GM21529 (cell line): ENCODE results near the gene MROH7.

Source experiments
- ATAC-seq: cut with Tn5 transposase; IDR thresholded peaks from one replicate; pipeline ENCODE4 v1.9.1; 2021; ENCODE audit not compliant: unreplicated experiment

MROH7 gene

DNA sequence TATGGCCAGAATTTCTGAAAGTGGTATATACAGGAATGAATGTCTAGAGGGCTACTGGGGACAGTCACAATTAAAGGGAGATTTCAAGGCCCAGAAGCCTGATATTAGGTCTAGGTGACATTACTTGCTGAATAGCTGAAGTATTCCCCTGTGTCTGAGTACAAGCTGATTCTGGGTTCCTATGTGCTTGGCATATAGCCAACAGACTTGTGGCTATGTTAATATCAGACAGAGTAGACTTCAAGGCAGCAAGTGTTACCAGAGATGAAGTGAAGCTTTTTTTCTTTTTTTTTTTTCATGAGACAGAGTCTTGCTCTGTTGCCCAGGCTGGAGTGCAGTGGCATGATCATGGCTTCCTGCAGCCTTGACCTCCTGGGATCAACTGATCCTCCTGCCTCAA, 82.4 kb downstream of the MROH7 start:
- ATAC-seq, result no peak

DNA sequence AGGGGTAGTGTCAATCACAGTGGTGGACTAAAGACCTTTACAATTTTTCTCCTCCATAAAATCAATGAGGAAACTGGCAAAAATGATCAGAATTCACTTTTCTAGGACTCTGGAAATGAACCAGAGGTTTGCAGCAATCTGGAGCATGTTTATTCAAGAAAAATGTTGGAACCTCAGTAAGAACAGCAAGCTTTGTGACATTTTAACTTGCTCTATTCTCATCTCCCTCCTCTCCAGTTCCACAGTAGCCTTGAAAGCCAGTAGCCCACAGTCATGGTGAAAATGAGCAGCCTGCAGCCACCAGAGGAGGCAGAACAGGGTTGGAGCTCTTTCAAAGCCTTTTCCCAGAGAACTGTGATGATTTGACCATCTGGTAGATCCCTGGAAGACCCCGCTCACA, 83.2 kb downstream of the MROH7 start:
- ATAC-seq, result no peak

DNA sequence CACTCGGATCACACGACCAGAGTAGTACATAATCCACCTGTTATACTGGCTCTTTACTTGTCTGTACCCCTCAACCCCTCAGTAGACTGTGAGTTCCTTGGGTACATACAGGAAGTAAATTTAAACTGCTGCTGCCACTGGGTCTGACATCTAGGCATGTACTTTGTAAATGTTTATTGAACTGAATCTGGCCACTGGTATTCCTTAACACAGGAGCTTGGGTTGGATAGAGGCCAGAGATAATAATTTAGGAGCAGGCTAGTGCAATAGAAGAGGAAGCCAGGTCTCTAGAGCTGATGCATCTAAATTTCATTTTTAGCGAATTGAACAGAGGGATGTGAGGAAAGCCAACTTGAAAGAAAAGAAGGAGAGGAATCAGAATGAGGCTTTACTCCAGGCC, 86.4 kb downstream of the MROH7 start:
- ATAC-seq, result no peak

DNA sequence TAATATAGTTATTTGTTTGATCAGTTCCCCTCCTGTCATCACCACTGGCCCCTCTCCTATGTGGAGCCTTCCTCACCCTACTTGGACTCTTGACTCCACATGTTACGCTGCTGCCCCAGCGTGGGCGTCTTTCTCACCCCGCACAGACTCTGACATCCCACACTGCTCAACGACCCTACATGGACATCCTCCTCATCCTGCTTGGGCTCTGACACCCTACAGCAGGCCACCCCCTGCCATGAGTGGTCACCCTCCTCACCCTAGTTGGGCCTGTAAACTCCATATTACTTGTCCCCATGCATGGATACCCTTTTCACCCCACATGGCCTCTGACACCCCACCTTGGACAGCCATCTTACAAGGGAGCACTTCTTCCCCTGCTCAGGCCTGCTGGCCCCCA, 95.1 kb downstream of the MROH7 start:
- ATAC-seq, result no peak

DNA sequence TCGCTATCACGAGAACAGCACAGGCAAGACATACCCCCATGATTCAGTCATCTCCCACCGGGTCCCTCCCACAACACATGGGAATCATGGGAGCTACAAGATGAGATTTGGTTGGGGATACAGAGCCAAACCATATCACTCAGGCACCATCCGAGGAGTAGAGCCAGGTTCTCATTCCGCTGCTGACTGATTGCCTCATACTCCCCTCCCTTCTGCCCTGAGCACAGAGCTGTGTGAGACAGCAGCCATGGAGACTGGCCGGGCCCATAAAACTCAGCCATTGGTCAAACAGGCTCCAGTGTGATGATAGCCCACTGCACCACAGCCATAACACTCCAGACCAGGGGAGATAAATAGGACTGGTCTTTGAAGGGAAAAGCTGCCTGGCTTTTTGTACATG, 96.7 kb downstream of the MROH7 start:
- no peak for ATAC-seq

DNA sequence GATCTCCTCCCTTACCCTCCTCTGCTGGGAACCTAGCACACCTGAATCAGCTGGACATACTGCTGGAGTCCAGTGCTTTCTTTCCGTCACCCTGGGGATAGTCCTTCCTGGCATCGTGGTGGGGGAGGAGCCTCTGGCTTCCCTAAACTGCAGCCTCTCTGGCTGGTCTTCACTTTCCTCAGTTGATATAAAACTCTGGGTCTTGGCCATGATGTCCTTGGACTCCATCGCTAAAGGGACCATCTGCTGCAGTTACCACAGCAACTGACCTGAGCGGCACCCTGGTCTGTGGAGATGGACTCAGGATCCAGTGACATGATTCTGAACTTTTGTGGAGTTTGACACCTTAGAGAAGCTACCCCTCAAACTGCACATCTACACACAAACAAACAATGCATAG, 99.9 kb downstream of the MROH7 start:
- ATAC-seq, result no peak

DNA sequence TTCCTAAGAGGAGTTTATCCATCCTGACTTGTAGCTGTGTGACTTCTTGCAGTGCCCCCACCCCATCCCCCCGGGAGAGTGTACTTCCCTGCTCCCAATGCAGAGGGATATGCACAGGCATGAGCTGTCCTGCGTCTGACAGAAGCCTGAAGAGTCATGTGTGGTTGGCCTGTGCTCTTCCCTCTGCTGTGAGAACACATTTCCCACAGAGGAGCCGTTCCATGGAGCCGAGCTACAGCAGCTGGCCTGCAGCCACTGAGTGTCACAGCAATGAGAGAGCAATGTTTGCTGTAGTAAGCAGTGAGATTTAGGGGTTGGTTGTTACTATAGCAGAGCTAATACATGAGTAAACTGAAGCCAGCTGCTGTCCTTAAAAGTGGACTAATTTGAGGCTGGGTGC, 100.7 kb downstream of the MROH7 start:
- ATAC-seq, result no peak

DNA sequence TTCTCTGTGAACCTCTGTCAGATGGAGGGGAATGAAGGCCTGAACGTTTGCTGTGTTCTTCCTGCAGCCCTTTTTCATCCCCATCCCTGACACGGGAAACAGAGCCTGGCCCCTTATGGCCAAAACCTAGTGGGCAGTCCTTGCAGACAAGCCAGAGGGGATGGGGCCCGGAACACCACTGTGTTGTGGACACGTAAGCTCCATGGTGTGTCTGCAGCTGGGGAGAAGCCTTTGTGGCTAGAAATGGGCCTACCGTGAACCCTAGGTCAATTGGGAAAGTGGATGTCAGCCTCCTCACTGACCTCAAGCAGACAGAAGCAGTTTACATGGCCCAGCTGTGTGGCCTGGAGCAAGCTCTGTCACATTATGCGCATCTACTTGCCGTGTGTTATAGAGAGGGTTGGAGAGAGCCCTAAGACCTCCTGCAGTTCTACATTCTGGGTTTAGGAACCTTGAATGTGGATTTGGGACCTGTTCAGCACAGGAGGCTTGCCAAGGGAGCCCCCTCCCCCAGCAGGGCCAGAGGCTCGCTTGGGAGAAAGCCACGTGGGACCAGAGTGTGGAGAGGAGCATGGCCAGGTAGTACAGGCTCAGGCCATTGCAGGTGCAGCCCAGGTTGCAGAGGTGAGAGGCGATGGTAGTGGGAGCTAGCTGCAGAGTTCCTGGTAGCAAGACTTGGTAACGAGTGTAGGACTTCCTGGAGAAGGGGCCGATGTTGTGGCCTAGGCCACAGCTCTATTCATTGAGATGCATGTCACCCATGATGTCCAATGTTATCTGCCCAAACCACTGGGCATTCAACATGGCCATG, 102.0 kb downstream of the MROH7 start:
- no peak for ATAC-seq

DNA sequence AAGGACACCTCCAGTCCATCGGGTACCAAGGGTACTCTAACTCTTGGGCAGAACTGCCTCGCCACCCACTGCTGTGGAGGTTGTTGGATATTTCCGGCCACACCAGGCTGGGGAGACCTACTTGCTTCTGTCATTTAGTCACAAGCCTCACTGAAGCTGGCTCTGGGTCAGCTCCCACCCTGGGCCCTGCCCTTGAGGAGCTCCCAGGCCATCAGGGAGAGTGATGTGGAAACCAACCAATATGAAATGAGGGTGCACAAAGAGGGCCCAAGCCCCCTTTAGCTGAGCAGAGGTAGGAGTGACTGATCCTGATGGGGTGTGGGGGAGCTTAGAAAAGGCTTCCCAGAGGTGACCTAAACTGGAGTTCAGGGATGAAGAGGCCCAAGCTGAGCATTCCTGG, 103.1 kb downstream of the MROH7 start:
- ATAC-seq, result no peak

DNA sequence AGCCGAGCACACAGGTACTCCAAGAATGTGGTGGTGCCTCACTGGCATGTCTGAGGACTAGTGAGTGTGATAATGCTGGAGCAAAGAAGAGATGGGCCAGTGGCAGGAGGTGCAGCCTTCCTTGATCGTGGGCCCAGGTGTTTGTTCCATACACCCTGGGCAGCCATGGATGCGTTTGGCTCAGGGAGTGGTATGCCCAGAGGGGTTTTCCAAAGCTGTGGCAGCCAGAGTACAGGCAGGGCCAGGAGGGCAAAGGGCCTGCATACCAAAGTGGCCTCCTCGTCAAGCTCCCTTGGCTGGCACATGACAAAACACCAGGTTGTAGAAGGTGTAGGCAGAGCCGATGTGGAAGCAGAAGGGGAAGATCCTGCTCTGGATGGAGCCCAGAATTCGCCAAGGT, 103.7 kb downstream of the MROH7 start:
- no peak for ATAC-seq

DNA sequence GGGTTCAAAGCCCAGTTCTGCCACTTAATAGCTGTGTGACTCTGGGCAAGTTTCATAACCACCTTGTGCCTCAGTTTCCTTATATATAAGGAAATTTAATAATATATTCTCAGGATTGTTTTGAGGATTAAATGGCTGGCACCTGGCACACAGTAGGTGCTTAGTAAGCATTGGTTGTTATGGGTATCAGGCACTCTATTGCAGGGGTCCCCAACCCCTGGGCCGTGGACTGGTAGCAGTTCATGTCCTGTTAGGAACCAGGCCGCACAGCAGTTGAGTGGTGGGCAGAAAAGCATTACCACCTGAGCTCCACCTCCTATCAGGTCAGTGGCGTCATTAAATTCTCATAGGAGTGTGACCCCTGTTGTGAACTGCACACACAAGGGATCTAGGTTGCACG, 104.3 kb downstream of the MROH7 start:
- no peak for ATAC-seq

DNA sequence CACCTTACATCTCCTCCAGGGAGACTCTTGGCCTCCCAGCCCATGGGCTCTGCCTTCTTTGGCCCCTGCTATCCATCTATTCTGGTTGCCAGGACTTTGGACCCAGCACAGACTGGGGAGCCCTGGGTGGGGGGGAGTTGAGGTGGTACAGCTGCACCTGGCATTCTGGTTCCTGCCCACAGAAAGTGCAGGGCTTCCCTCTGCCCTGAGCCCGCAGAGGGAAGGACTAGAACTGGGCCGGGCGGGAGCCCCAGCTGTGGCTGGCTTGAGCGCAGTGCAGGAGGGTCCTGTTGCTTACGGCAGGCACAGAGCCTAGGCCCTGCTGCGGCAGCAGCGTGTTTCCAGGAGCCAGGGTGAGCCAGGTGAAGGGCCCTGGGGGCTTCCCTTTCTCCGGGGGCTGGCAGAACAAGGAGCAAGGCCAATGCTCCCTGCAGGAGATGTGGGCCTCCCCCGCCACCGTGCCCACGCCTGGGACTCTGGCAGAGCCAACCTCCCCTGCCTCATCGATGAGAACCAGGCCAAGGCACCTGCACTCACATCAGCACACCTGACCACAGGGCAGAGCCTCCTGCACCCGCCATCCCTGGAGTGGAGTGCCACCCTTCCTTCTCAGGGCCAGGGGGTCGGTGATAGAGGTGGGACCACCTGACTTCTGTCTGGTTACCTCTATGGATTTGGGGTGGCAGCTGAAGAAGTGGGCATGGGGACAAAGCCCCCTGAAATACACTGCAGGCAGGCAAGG, 106.7 kb downstream of the MROH7 start:
- ATAC-seq, result no peak

DNA sequence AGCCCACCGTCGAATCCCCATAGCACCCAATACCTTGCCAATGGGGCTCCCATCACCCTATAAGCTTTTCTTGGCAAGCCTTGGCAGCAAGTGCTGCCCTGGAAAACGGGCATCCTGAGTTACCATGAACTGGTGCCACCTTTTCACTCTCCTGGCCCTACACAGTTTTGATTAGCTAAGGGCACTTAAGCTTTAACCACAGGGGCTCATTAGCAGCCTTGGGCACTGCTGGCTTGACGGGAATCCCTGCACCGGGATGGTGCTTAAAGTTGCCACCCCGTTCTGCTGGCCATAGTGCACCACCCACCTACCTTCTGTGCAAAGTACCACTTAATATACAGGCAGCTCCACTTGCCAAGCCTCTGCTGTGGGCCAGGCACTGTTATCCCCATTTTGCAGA, 109.0 kb downstream of the MROH7 start:
- ATAC-seq, result no peak

DNA sequence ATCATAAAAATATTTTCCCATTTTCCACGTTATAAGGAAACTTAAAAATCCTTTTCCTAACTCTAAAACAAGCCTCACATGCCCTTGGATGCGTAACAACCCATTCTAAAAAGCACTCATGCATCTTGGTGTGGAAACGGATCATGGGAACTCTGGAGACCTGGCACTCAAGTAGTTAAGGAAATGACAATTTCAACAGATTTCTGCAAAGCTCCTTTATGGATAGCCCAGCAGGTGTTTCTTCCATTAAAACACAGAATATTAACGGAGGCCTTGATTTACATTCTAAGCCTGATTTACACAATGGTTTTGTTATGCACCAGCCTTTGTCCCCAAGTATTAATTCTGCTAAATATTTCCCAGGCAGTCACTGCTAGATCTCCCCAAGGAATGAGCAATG, 109.8 kb downstream of the MROH7 start:
- ATAC-seq, result no peak

DNA sequence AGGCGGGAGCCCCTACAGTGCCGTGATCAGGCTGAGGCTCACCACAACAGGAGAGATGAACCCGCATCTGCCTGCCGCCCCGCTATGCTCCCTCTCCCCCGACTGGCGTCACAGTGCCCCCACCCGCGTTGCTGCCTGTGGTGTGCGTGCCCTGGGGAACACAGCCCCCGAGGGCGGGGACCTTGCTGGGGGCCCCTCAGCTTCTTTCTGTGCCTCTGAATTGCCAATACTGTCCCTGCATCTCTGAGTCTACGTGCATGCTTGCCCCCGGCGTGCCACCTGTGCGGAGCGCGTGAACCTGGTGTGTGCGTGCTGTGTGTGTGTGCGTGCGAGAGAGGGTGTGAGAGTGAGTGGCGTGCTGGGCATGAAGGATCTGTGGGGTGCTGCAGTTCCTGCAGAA, 112.5 kb downstream of the MROH7 start:
- no peak for ATAC-seq

DNA sequence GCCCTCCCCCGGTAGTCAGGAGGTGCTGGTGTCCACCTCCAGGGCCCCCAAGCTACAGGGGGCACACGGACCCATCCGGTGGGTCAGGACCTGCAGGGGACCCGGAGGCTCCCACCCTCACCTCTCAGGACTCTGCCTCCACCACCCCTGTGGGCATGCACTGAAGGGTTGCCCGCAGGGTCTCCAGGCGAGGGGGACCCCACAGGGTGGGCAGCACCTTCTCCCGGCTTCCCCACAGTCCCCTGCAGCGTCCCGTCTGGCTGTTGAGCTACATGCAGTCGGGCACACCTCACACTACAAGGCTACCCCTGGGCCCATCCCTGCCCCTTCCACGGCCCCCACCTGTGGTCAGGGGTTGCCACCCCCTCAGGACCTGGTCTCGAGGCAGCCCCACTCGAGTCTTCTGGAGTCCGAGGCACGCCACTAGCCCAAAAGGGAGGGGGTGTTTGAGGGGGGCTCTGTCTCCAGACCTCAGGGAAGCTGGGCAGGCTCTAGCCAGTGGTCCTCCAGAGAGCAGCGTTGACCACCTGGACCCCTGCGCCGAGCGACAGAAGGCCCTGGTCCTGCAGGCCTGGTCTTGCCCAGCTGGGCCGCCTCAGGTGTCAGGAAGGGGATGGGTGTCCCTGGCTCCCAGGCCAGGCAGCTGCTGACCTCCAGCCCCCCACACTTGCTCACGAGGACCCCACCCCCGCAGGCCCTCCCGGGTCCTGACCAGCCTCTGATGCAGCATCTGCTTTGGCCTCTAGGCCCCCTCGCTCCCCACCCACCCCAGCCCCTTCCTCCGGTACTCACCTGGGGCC, 113.1 kb downstream of the MROH7 start:
- no peak for ATAC-seq

DNA sequence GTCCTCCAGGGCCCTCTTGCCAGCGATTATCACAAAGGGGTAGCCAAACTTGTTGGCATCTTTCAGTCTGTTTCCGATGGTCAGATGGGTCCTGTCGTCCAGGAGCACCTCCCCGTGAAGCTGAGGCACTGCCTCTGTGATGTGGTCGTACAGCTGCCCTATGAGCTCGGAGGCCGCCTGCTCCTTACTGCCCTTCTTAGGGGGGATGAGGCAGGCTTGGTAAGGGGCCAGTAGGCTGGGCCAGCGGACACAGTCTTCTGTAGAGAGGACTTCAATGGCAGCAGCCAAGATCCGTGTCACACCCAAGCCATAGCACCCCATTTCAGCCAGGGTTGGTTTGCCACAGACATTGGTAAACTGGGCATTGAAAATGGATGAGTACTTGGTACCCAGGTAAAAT, 116.2 kb downstream of the MROH7 start:
- no peak for ATAC-seq

DNA sequence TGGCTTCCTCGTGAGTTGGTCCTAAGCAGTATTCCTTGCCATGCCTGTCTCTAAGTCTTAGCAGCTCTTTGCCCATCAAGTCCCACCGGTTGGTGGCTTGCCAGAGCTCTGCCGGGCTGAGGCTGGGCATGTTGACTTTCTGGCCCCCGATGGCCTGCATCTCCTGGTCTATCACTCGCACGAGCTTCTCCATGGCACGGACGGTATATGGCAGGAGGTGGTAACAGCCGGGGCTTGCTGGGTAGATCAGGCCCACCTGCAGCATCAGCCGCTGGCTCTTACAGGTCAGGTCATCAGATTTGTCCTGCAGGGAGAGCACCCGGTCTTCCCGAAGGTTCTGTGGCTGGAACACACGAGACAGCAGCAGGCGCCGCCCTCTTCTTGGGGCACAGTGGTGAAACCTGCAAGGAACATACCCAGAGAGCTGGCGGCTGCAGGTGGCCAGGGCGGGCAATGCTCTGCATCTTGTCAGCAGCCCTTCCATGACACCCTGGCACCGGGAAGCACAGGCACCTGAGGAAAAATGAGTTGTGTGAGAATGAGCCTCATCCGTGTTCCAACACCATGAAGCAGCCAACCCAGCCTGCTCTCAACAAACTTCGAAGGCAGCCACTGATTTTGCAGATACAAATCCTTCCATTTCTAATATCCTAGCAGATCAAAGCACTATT, 117.2 kb downstream of the MROH7 start:
- no peak for ATAC-seq
